ENCODE data around the gene KRR1. TPM values are rescaled to one million over a fixed set of nuclear protein-coding genes. Genes with fewer than 3 reads are reported as not detected.

KRR1 gene
- total RNA-seq = 87.6 TPM

GRCh38 chr12:75511116-75512048 is at the start of gene KRR1:
TSS of gene KRR1 (minus strand) at chr12:75511609. CDS start at chr12:75511597, 12 bp downstream.

DNA sequence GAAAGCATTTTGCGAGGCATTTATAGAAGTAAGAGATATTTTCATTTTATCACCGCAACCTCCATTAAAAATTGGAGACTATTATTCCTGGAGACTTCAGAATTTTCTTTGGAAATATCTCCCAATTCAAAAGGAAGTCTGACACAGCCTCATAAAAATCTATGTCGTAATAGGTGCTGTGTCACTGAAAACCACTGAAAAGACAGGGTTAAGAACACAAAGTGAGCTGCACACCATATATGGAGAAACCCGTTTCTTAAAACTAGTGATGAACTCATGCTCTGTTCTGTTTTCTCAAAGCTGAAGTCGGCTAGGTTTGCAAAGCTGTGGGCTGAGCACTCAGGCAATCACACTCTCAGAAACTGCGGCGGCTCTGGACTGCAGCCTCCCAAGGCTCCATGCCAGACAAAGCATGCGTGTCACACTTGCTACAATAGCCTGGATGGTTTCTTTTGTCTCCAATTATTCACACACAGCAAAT is 30.9 kb downstream of the KRR1 start, which contains the start of gene GLIPR1:
Gene GLIPR1 (plus strand): TSS at position 287 of the 481 bp plus-strand sequence. CDS start 126 bp downstream, at position 413.

Other genes with a start within 250 kb of the KRR1 start
- 31.2 TPM for gene CAPS2, start 181.3 kb downstream of the KRR1 start, total RNA-seq
- gene GLIPR1L1, start 176.9 kb downstream of the KRR1 start, total RNA-seq = not detected
- gene GLIPR1L2, start 120.5 kb downstream of the KRR1 start, total RNA-seq = 4.5 TPM
- 12.7 TPM for gene GLIPR1, start 30.9 kb downstream of the KRR1 start, total RNA-seq